K562 (cell line): ENCODE data around the gene RSPH6A. TPM values are rescaled to one million over a fixed set of nuclear protein-coding genes. Genes with fewer than 3 reads are reported as not detected.
A peak's percentile ranks its signal among the peaks of the same experiment; 100 is the strongest.

Experiments
- BCL6 ChIP-seq: fragments of 250-450 bp; sonication (Bioruptor Pico); IDR thresholded peaks from 2 replicates; pipeline ENCODE4 v1.4.0; 2020
- BRD4 ChIP-seq: fragments of 200-600 bp; sonication (generic); IDR thresholded peaks from 2 replicates; pipeline ENCODE4 v1.6.1; 2017; ENCODE audit warnings: inconsistent platforms
- E2F4 ChIP-seq: sonication (generic); formaldehyde crosslinking; IDR thresholded peaks from 2 replicates; pipeline ENCODE4 v1.8.0; 2022; ENCODE audit warnings: mild to moderate bottlenecking, low read depth, missing genetic modification reagents
- ELK3 ChIP-seq: fragments of 450-650 bp; formaldehyde crosslinking; IDR thresholded peaks from 2 replicates; pipeline ENCODE4 v1.4.0; 2020; ENCODE audit warnings: mild to moderate bottlenecking
- ETV6 ChIP-seq, 3 experiments: fragments of 150-350 bp in 1 of 3; sonication (generic) in 1 of 3; formaldehyde crosslinking in 1 of 3; IDR thresholded peaks; 2 replicates each; pipeline versions ENCODE4 v1.6.1 to v1.8.0; 2014 to 2022; ENCODE audit warnings: borderline replicate concordance in 2 of 3, low read depth in 2 of 3, antibody characterized with exemption in 1 of 3, low read length in 1 of 3, mild to moderate bottlenecking in 1 of 3, missing genetic modification reagents in 1 of 3
- HMG20B ChIP-seq: fragments of 250-450 bp; sonication (Bioruptor Pico); IDR thresholded peaks from 2 replicates; pipeline ENCODE4 v1.5.0; 2021; ENCODE audit warnings: mild to moderate bottlenecking
- IRF2 ChIP-seq: sonication (generic); formaldehyde crosslinking; IDR thresholded peaks from 2 replicates; pipeline ENCODE4 v1.8.1; 2022; ENCODE audit warnings: mild to moderate bottlenecking, missing genetic modification reagents
- NFXL1 ChIP-seq: fragments of 450-650 bp; formaldehyde crosslinking; IDR thresholded peaks from 2 replicates; pipeline ENCODE4 v1.4.0; 2021; ENCODE audit warnings: mild to moderate bottlenecking
- NUFIP1 ChIP-seq: fragments of 450-650 bp; IDR thresholded peaks from 2 replicates; pipeline ENCODE4 v1.6.1; 2018; ENCODE audit not compliant: partially characterized antibody
- POLR3A ChIP-seq: IDR thresholded peaks from 2 replicates; pipeline ENCODE4 v1.6.1; 2011; ENCODE audit warnings: borderline replicate concordance, mild to moderate bottlenecking, moderate library complexity; ENCODE audit not compliant: insufficient read length, insufficient read depth; ENCODE audit errors: extremely low read depth
- PTBP1 ChIP-seq: fragments of 200-400 bp; formaldehyde crosslinking; IDR thresholded peaks from 2 replicates; pipeline ENCODE4 v1.6.1; 2017; ENCODE audit warnings: low read depth, low read length
- RBM39 ChIP-seq: fragments of 200-400 bp; formaldehyde crosslinking; optimal IDR thresholded peaks from 2 replicates; pipeline ENCODE3; 2018; ENCODE audit warnings: low read depth, low read length
- RREB1 ChIP-seq: fragments of 250-450 bp; sonication (Bioruptor Pico); IDR thresholded peaks from 2 replicates; pipeline ENCODE4 v1.4.0; 2020
- TBP ChIP-seq: optimal IDR thresholded peaks from 2 replicates; pipeline ENCODE3; 2011; ENCODE audit warnings: low read depth, low read length, improper control_type of control experiment
- ZBTB12 ChIP-seq: fragments of 250-450 bp; sonication (Bioruptor Pico); IDR thresholded peaks from 2 replicates; pipeline ENCODE4 v1.4.0; 2020
- ZNF512 ChIP-seq: IDR thresholded peaks from 2 replicates; pipeline ENCODE4 v1.6.1; 2016; ENCODE audit warnings: missing genetic modification characterization, missing compliant biosample characterization
- ZNF583 ChIP-seq: fragments of 250-450 bp; sonication (Bioruptor Pico); IDR thresholded peaks from 2 replicates; pipeline ENCODE4 v1.4.0; 2020
- polyA plus RNA-seq, 8 experiments: library from polyadenylated mRNA; depleted of rRNA in 4 of 8; stranded (reverse) in 5 of 8; unstranded in 3 of 8; fragments of >200 nt; fragmentation: Nextera tagmentation in 2 of 8; fragmentation: Illumina TruSeq in 1 of 8; extraction: Ambion mirVana in 2 of 8; extraction: Trizol in 1 of 8; gene quantifications; 2 replicates each; pipeline versions ENCODE4 v1.2.1 to v1.2.3, GENCODE V29; 2011 to 2014; ENCODE audit warnings: inconsistent platforms in 1 of 8, missing spikeins in 1 of 8
- total RNA-seq, 7 experiments: library from RNA; depleted of rRNA in 6 of 7; stranded (reverse); fragments of >200 nt in 6 of 7; fragmentation: Illumina TruSeq in 2 of 7; extraction: Trizol in 2 of 7; gene quantifications; 2 replicates each; pipeline versions ENCODE4 v1.2.1 to v1.2.3, GENCODE V29; 2011 to 2021; ENCODE audit warnings: low replicate concordance in 1 of 7

Gene RSPH6A
- total and polyA plus RNA-seq, 9 of the 15 experiments (the other 6 are each of a cell fraction or from before 2014, with no cell fraction given), result 0.03 to 0.15 (median 0.07) TPM; not detected in 5

- TF ChIP-seq RREB1 (CRISPR knock-in tag) (peak; percentile 41; the same call in 1 of the 2 replicates), E2F4 (no peak), NFXL1 (CRISPR knock-in tag) (no peak), IRF2 (CRISPR knock-in tag) (no peak), RBM39 (no peak), PTBP1 (no peak), NUFIP1 (no peak), BRD4 (no peak), BCL6 (CRISPR knock-in tag) (no peak), ZBTB12 (peak; percentile 47; the same call in 1 of the 2 replicates), HMG20B (CRISPR knock-in tag) (no peak), ZNF583 (CRISPR knock-in tag) (no peak), TBP (peak; percentile 73), POLR3A (no peak), ELK3 (CRISPR knock-in tag) (no peak), ZNF512 (tag) (no peak), ETV6 (IDR thresholded peaks at IDR 0.05; ENCODE audit: borderline replicate concordance in 1 of 2, low read depth in 2 of 2, low read length in 1 of 2) (no peak), ETV6 (CRISPR knock-in tag; IDR thresholded peaks at IDR 0.05; ENCODE audit: borderline replicate concordance) (no peak)
Observed at GRCh38 chr19:45862564-45863334, 47.6 kb upstream of the RSPH6A start, which contains the start of gene SYMPK (continued).
